Measurements from ENCODE around the gene AGO3. TPM values are rescaled to one million over a fixed set of nuclear protein-coding genes. Genes with fewer than 3 reads are reported as not detected.

AGO3 gene
- total RNA-seq, 2 experiments from 2014 or later = 22.5 to 42.0 TPM

DNA sequence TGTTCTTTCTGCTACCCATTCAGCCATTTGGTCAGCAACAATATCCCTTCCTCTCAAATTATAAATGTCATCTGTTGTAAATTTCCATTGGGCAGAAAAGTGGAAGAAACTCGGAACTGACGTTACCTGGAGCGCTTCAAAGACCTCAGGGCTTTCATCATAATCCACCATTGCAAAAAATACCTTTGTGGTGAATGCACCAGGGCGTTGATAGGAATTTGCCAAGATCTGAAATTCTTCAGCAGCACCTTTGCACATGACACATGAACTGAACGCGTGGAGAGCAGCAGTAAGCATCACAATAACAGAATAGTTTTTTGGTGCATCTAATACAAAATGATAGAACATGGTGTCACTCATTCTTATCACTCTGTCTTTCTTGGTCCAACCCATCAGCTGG is 149.9 kb downstream of the AGO3 start:
- H3K4me2 ChIP-seq (ENCODE audit: low read length) = no peak overlapping the region
- H3K4me3 ChIP-seq (ENCODE audit: low read depth, low read length, poor library complexity, severe bottlenecking) = no peak overlapping the region
- no peaks in the 10 kb centered on the region for H4K20me1 ChIP-seq (ENCODE audit: insufficient read depth, low read length)
- no peaks in the 10 kb centered on the region for H3K9me2 ChIP-seq (ENCODE audit: insufficient read depth, low read length)
- no peak for TF ChIP-seq EZH2phosphoT487 (IDR thresholded peaks at IDR 0.05; ENCODE audit: borderline replicate concordance, low read depth, low read length)
- TF ChIP-seq, protein P1, sequence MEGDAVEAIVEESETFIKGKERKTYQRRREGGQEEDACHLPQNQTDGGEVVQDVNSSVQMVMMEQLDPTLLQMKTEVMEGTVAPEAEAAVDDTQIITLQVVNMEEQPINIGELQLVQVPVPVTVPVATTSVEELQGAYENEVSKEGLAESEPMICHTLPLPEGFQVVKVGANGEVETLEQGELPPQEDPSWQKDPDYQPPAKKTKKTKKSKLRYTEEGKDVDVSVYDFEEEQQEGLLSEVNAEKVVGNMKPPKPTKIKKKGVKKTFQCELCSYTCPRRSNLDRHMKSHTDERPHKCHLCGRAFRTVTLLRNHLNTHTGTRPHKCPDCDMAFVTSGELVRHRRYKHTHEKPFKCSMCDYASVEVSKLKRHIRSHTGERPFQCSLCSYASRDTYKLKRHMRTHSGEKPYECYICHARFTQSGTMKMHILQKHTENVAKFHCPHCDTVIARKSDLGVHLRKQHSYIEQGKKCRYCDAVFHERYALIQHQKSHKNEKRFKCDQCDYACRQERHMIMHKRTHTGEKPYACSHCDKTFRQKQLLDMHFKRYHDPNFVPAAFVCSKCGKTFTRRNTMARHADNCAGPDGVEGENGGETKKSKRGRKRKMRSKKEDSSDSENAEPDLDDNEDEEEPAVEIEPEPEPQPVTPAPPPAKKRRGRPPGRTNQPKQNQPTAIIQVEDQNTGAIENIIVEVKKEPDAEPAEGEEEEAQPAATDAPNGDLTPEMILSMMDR (conservative IDR thresholded peaks at IDR 0.05; ENCODE audit: low read length) = no peak
- ChIA-PET POLR2A (no interaction called here), CTCF (ENCODE audit: unreplicated experiment) (no interaction called here)
- BruUV-seq (replicated peaks) = no TSS peak
- no peaks in the 10 kb centered on the region for H3K79me2 ChIP-seq (ENCODE audit: insufficient read depth, low read depth, low read length)
- H3K27ac ChIP-seq (ENCODE audit: low read depth, low read length, poor library complexity, severe bottlenecking) = no peak overlapping the region
- no peak overlapping the region for H2AFZ ChIP-seq (ENCODE audit: low read length)
- H3K36me3 ChIP-seq (ENCODE audit: insufficient read depth, low read length) = no peaks in the 10 kb centered on the region
- H3K4me1 ChIP-seq (ENCODE audit: insufficient read depth, low read length, poor library complexity, severe bottlenecking) = no peaks in the 10 kb centered on the region
- intact Hi-C loops (cut with micrococcal nuclease; ENCODE audit: unreplicated experiment) = no loop called here
- no peaks in the 10 kb centered on the region for H3K9me3 ChIP-seq (ENCODE audit: low read length)
- no peak for DNase-seq (ENCODE audit: low spot score)

DNA sequence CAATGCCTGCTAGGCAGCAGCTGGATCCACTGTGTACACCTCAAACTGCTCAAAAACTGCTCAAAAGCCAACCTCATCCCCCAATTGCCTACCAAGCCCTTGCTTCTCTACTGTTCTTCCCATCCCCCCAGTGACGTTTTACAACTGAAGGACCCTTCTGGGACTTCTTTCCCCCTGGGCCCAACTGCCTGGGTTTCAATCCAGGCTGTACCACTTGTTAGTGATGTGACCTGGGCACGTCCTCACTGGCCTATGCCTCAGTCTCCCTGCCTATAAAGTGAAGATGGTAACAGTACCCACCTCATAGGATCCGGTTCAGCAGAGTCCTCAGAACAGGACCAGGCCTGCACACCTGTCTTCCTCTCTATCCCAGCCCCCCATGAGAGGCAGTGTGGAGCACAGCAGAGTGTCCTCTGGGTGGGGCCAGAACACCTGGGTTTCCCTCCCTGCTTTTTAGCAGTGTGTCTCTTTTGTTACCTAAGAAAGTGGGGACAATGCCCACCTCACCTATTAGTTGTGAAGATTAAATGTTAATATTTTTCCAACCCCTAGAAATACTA is 151.1 kb downstream of the AGO3 start:
- no peaks in the 10 kb centered on the region for H3K9me3 ChIP-seq (ENCODE audit: low read length)
- H3K36me3 ChIP-seq (ENCODE audit: insufficient read depth, low read length) = no peaks in the 10 kb centered on the region
- ChIA-PET POLR2A (no interaction called here), CTCF (ENCODE audit: unreplicated experiment) (no interaction called here)
- H3K4me2 ChIP-seq (ENCODE audit: low read length) = no peak overlapping the region
- no peaks in the 10 kb centered on the region for H3K9me2 ChIP-seq (ENCODE audit: insufficient read depth, low read length)
- no peak overlapping the region for H2AFZ ChIP-seq (ENCODE audit: low read length)
- no peak overlapping the region for H3K4me3 ChIP-seq (ENCODE audit: low read depth, low read length, poor library complexity, severe bottlenecking)
- peak; percentile 28 for DNase-seq (ENCODE audit: low spot score)
- TF ChIP-seq, protein P1 (conservative IDR thresholded peaks at IDR 0.05; ENCODE audit: low read length) = peak; percentile 36; the same call in 1 of the 2 replicates
- TF ChIP-seq EZH2phosphoT487 (IDR thresholded peaks at IDR 0.05; ENCODE audit: borderline replicate concordance, low read depth, low read length) = no peak
- intact Hi-C loops (cut with micrococcal nuclease; ENCODE audit: unreplicated experiment) = no loop called here
- no peaks in the 10 kb centered on the region for H3K79me2 ChIP-seq (ENCODE audit: insufficient read depth, low read depth, low read length)
- no TSS peak for BruUV-seq (replicated peaks)
- H4K20me1 ChIP-seq (ENCODE audit: insufficient read depth, low read length) = no peaks in the 10 kb centered on the region
- no peak overlapping the region for H3K27ac ChIP-seq (ENCODE audit: low read depth, low read length, poor library complexity, severe bottlenecking)
- H3K4me1 ChIP-seq (ENCODE audit: insufficient read depth, low read length, poor library complexity, severe bottlenecking) = no peaks in the 10 kb centered on the region

DNA sequence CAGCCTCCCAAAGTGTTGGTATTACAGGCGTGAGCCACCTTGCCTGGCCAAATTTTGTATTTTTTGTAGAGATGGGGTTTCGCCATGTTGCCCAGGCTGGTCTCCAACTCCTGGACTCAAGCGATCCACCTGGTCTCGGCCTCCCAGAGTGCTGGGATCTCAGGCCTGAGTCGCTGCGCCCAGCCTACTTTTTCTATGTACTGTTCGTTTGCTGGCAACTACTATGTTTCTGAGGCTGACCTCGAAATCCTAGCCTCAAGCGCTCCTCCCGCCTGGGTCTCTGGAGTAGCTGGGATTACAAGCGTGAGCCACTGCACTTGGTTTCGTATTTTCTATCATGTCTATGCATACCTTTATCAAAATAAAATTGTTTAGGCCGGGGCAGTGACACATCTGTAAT is 152.3 kb downstream of the AGO3 start:
- Histone ChIP-seq H3K9me2 (ENCODE audit: insufficient read depth, low read length) (no peaks in the 10 kb centered on the region), H4K20me1 (ENCODE audit: insufficient read depth, low read length) (no peaks in the 10 kb centered on the region), H3K79me2 (ENCODE audit: insufficient read depth, low read depth, low read length) (no peaks in the 10 kb centered on the region), H3K4me2 (ENCODE audit: low read length) (no peak overlapping the region), H3K36me3 (ENCODE audit: insufficient read depth, low read length) (no peaks in the 10 kb centered on the region), H2AFZ (ENCODE audit: low read length) (no peak overlapping the region), H3K9me3 (ENCODE audit: low read length) (no peaks in the 10 kb centered on the region), H3K4me3 (ENCODE audit: low read depth, low read length, poor library complexity, severe bottlenecking) (no peak overlapping the region), H3K4me1 (ENCODE audit: insufficient read depth, low read length, poor library complexity, severe bottlenecking) (peaks cover 2% of the 10 kb centered on the region), H3K27ac (ENCODE audit: low read depth, low read length, poor library complexity, severe bottlenecking) (no peak overlapping the region)
- no peak for TF ChIP-seq EZH2phosphoT487 (IDR thresholded peaks at IDR 0.05; ENCODE audit: borderline replicate concordance, low read depth, low read length)
- TF ChIP-seq, protein P1 (conservative IDR thresholded peaks at IDR 0.05; ENCODE audit: low read length) = no peak
- POLR2A ChIA-PET = no interaction called here
- CTCF ChIA-PET (ENCODE audit: unreplicated experiment) = no interaction called here
- no TSS peak for BruUV-seq (replicated peaks)
- no peak for DNase-seq (ENCODE audit: low spot score)
- intact Hi-C loops (cut with micrococcal nuclease; ENCODE audit: unreplicated experiment) = no loop called here
